Heart left ventricle (tissue), 16 donors: Measurements from ENCODE around the gene HMGB4. TPM values are rescaled to one million over a fixed set of nuclear protein-coding genes. Genes with fewer than 3 reads are reported as not detected.

Experiments used
- ATAC-seq, 4 donors: fragments of 200-7000 bp; cut with Tn5 transposase; one replicate each; pipeline ENCODE4 v1.9.1; 2020 to 2022; ENCODE audit warnings: moderate library complexity in 4 of 4, mild to moderate bottlenecking in 3 of 4, moderate number of reproducible peaks in 1 of 4
- DNase-seq, 5 donors: peaks; one replicate each; pipeline ENCODE4 v3.0.0-alpha.2; 2020
- H3K27ac ChIP-seq, 12 donors: fragments of 200-600 bp; sonication (generic) in 4 of 12; one replicate each; pipeline versions ENCODE4 v1.5.0 to v1.8.0; 2016 to 2022; ENCODE audit warnings: mild to moderate bottlenecking in 2 of 12
- H3K27me3 ChIP-seq, 9 donors: fragments of 200-600 bp; sonication (generic) in 2 of 9; one replicate each; pipeline versions ENCODE4 v1.5.1 to v1.8.0; 2016 to 2022; ENCODE audit warnings: mild to moderate bottlenecking in 3 of 9
- H3K36me3 ChIP-seq, 9 donors: fragments of 200-600 bp; sonication (generic) in 2 of 9; one replicate each; pipeline versions ENCODE4 v1.5.0 to v1.8.0; 2018 to 2022; ENCODE audit warnings: mild to moderate bottlenecking in 2 of 9
- H3K4me1 ChIP-seq, 12 donors: fragments of 200-600 bp; sonication (generic) in 4 of 12; one replicate each; pipeline versions ENCODE4 v1.5.0 to v1.8.0; 2016 to 2022; ENCODE audit warnings: mild to moderate bottlenecking in 3 of 12
- H3K4me3 ChIP-seq, 12 donors: fragments of 200-600 bp; sonication (generic) in 4 of 12; one replicate each; pipeline versions ENCODE4 v1.5.0 to v1.8.0; 2017 to 2022; ENCODE audit warnings: mild to moderate bottlenecking in 9 of 12, moderate library complexity in 4 of 12
- H3K9me3 ChIP-seq, 12 donors: fragments of 200-600 bp; sonication (generic) in 4 of 12; one replicate each; pipeline versions ENCODE4 v1.5.0 to v1.8.0; 2016 to 2022; ENCODE audit warnings: mild to moderate bottlenecking in 1 of 12
- CTCF ChIP-seq, 12 donors: fragments of 200-600 bp; sonication (generic) in 4 of 12; IDR thresholded peaks; one replicate each; pipeline versions ENCODE4 v1.5.0 to v1.8.0; 2018 to 2022; ENCODE audit warnings: antibody characterized with exemption in 12 of 12, mild to moderate bottlenecking in 5 of 12
- POLR2A ChIP-seq, 2 donors: fragments of 450-650 bp; IDR thresholded peaks; one replicate each; pipeline ENCODE4 v1.6.1; 2017; ENCODE audit warnings: antibody characterized with exemption in 2 of 2, mild to moderate bottlenecking in 2 of 2, moderate library complexity in 2 of 2
- WGBS, 4 donors: extraction: QIAGEN DNeasy Blood & Tissue Kit in 2 of 4; methylation state at CpG; one replicate each; pipeline versions ENCODE4 v1.1.5 to v1.1.7; 2013 to 2018; 5-methylcytosine and 5-hydroxymethylcytosine counted together
- intact Hi-C, 10 donors: fragments of 100-400 bp; cut with DNase I; formaldehyde crosslinking; loops; one replicate each; pipeline versions ENCODE4 v1.11.1 to v1.14.2; 2022
- polyA plus RNA-seq, 2 donors: library from polyadenylated mRNA; stranded (reverse); fragments of 200-250 nt; gene quantifications; one replicate each; pipeline ENCODE4 v1.2.3, GENCODE V29; 2013
- total RNA-seq, 9 donors: library from RNA; depleted of rRNA in 2 of 9; stranded (reverse); fragments of >200 nt in 2 of 9; fragmentation: NEBNext Ultra II Directional in 3 of 9; extraction: Animal tissue kit (Norgen Biotek cat#: 25700) in 3 of 9; gene quantifications; one replicate each; pipeline versions ENCODE4 v1.1.0 to v1.2.4, GENCODE V29; 2016 to 2023
- donor health status: ischemic (EF 13 %, LVEDD 7.1; RV severe dilation, severe dysfunction).
- donor health status: healthy with polysubstance abuse.
- donor health status: DM: no; HTN: yes; CAD: no.
- donor health status: DM: no; HTN: no; CAD: no.
- donor health status: ischemic (EF 25% LVEDD 6.9; RV normal size, moderate dysfunction).
- donor health status: ischemic (EF 25% LVEDD 5.7; RV mildly dilated, moderate dysfunction).
- donor health status: healthy.
- donor health status: DM: yes; HTN: yes; CAD: no.
- donor health status: ischemic (EF 35%, LVEDD 5.7; RV mildly dilated, moderate dysfunction).
- donor health status: nonischemic (EF 11% LVEDD 7.7; RV severe dilation, severe dysfunction).
- donor health status: DM: yes; HTN: yes; CAD: no.
- donor health status: PGD.
- donor health status: ischemic (EF 29% LVEDD 5.4; RV normal size, mild dysfunction).
- donor health status: nonischemic (EF 23%, LVEDD 6.1; RV moderate dilation, normal function).

HMGB4 gene
- total and polyA plus RNA-seq, 11 donors: not detected

GRCh38 chr1:33874636-33875035 lies 10.8 kb downstream of the HMGB4 start:
- intact Hi-C loops: loop anchor here in 3 of 10 donors (5.0 to 10.0 kb wide), 5 partner anchors 140 to 868 kb away; partner anchors contain the start of gene CSMD2 (in 1 of the 3)
- H3K9me3 ChIP-seq: no peaks in the 10 kb centered on the region
- H3K4me1 ChIP-seq: peaks cover 0 to 13% (median 0%) of the 10 kb centered on the region in 12 donors
- H3K4me3 ChIP-seq: no peak overlapping the region
- DNase-seq (no peak), ATAC-seq (no peak)
- H3K27me3 ChIP-seq: peaks cover 0 to 5% (median 0%) of the 10 kb centered on the region in 9 donors
- H3K36me3 ChIP-seq: no peaks in the 10 kb centered on the region
- 81 to 89% (median 83%) methylated on average over 7 of the region's 7 CpGs for WGBS, 4 donors
- no peak overlapping the region for H3K27ac ChIP-seq
- no peak for TF ChIP-seq POLR2A (IDR thresholded peaks at IDR 0.05)
- no peak for TF ChIP-seq CTCF (IDR thresholded peaks at IDR 0.05)

- peaks cover 0 to 5% (median 0%) of the 10 kb centered on the region in 9 donors for H3K27me3 ChIP-seq
- no peaks in the 10 kb centered on the region for H3K36me3 ChIP-seq
- DNase-seq (no peak), ATAC-seq (no peak)
- no peak overlapping the region for H3K4me3 ChIP-seq
- TF ChIP-seq CTCF (IDR thresholded peaks at IDR 0.05): peak in 11 of 12 donors; percentile 9 to 52 (median 34)
- no peak for TF ChIP-seq POLR2A (IDR thresholded peaks at IDR 0.05)
- 63 to 71% (median 67%) methylated on average over 3 of the region's 3 CpGs for WGBS, 4 donors
- H3K4me1 ChIP-seq: peaks cover 0 to 13% (median 0%) of the 10 kb centered on the region in 12 donors
- intact Hi-C loops: loop anchor here in 4 of 10 donors (2.0 to 10.0 kb wide), 6 partner anchors 139 to 866 kb away; partner anchors contain the start of gene CSMD2 (in 1 of the 4)
- no peaks in the 10 kb centered on the region for H3K9me3 ChIP-seq
- no peak overlapping the region for H3K27ac ChIP-seq
Measured at GRCh38 chr1:33875862-33876261, 12.0 kb downstream of the HMGB4 start.

GRCh38 chr1:33876970-33877650 lies 13.2 kb downstream of the HMGB4 start:
- peaks cover 0 to 8% (median 0%) of the 10 kb centered on the region in 9 donors for H3K27me3 ChIP-seq
- DNase-seq: peak in 4 of 5 donors; percentile 33 to 81 (median 54)
- peak overlapping the region in 1 of 12 donors; percentile 4 for H3K27ac ChIP-seq
- 63 to 84% (median 72%) methylated on average over 5 of the region's 5 CpGs for WGBS, 4 donors
- H3K36me3 ChIP-seq: no peaks in the 10 kb centered on the region
- peak in 2 of 4 donors; percentile 60 to 91 for ATAC-seq
- H3K9me3 ChIP-seq: no peaks in the 10 kb centered on the region
- intact Hi-C loops: loop anchor here in 4 of 10 donors (2.0 to 10.0 kb wide), 6 partner anchors 138 to 865 kb away; partner anchors contain the start of gene CSMD2 (in 1 of the 4)
- TF ChIP-seq POLR2A (IDR thresholded peaks at IDR 0.05) (no peak), CTCF (IDR thresholded peaks at IDR 0.05) (no peak)
- H3K4me1 ChIP-seq: peaks cover 0 to 13% (median 0%) of the 10 kb centered on the region in 12 donors
- no peak overlapping the region for H3K4me3 ChIP-seq

- Histone ChIP-seq H3K9me3 (no peaks in the 10 kb centered on the region), H3K36me3 (no peaks in the 10 kb centered on the region), H3K27ac (no peak overlapping the region), H3K27me3 (peaks cover 0 to 10% (median 0%) of the 10 kb centered on the region in 9 donors), H3K4me1 (peaks cover 0 to 13% (median 0%) of the 10 kb centered on the region in 12 donors), H3K4me3 (no peak overlapping the region)
- DNase-seq (no peak), ATAC-seq (no peak)
- TF ChIP-seq POLR2A (IDR thresholded peaks at IDR 0.05): no peak
- TF ChIP-seq CTCF (IDR thresholded peaks at IDR 0.05): no peak
- intact Hi-C loops: loop anchor here in 3 of 10 donors (5.0 to 10.0 kb wide), 5 partner anchors 136 to 864 kb away; partner anchors contain the start of gene CSMD2 (in 1 of the 3)
- WGBS, 4 donors: 63 to 92% (median 88%) methylated on average over 2 of the region's 2 CpGs
Measured at GRCh38 chr1:33878392-33878791, 14.5 kb downstream of the HMGB4 start.
